Activated CD4-positive, alpha-beta memory T cell treated with anti-CD3 and anti-CD28 coated beads, Interleukin-2, amount 10 ng/mL, durations not matched to agents 7 days and 5 days (primary cell): ENCODE data around the gene TAP2. TPM values are rescaled to one million over a fixed set of nuclear protein-coding genes. Genes with fewer than 3 reads are reported as not detected.

Source experiments
- CTCF ChIA-PET: fragments of 350-600 bp; sonication (Branson Sonifier 250); formaldehyde crosslinking; loops from one replicate; lab custom pipeline; 2021; ENCODE audit warnings: antibody characterized with exemption, inconsistent platforms; lab: Charles Lee
- POLR2A ChIA-PET: fragments of 350-600 bp; sonication (Branson Sonifier 250); formaldehyde crosslinking; loops from one replicate; lab custom pipeline; 2021; ENCODE audit warnings: antibody characterized with exemption; lab: Charles Lee
- DNase-seq: peaks from one replicate; pipeline ENCODE4 v3.0.0-alpha.2; 2020
- H3K27ac Mint-ChIP-seq: one replicate; pipeline ENCODE4 v1.8.0; 2021; ENCODE audit warnings: mild to moderate bottlenecking, mixed read lengths
- H3K27me3 Mint-ChIP-seq: one replicate; pipeline ENCODE4 v1.8.0; 2021; ENCODE audit warnings: mixed read lengths
- H3K36me3 Mint-ChIP-seq: one replicate; pipeline ENCODE4 v1.8.0; 2021; ENCODE audit warnings: low read depth, mixed read lengths
- H3K4me1 Mint-ChIP-seq: one replicate; pipeline ENCODE4 v1.8.0; 2021; ENCODE audit warnings: mixed read lengths
- H3K4me3 Mint-ChIP-seq: one replicate; pipeline ENCODE4 v1.8.0; 2021; ENCODE audit warnings: mild to moderate bottlenecking, mixed read lengths
- H3K9me3 Mint-ChIP-seq: one replicate; pipeline ENCODE4 v1.8.0; 2021; ENCODE audit warnings: mixed read lengths
- total RNA-seq, 2 experiments: library from RNA; stranded (reverse); gene quantifications; one replicate each; pipeline ENCODE4 v1.2.3, GENCODE V29; 2021

Gene TAP2
- total RNA-seq, 2 experiments from 2014 or later, result 203 to 211 TPM

- Mint-ChIP-seq H3K27me3 (no peaks in the 10 kb centered on the region), H3K36me3 (peaks cover 96% of the 10 kb centered on the region), H3K9me3 (no peaks in the 10 kb centered on the region), H3K27ac (peak within 1 kb of the TSS; percentile 99), H3K4me3 (peak within 1 kb of the TSS; percentile 97), H3K4me1 (peaks cover 69% of the 10 kb centered on the region)
- ChIA-PET CTCF (interaction anchor here (1.4 to 3.9 kb wide), 8 partner anchors 12 to 140 kb away, joined by 3 to 96 read pairs (median 6); partner anchors contain the start of genes HLA-DMA, HLA-DMB, PSMB9 and TAP1), POLR2A (interaction anchor here (0.7 to 16.8 kb wide), 24 partner anchors 10 to 1009 kb away, joined by 3 to 1055 read pairs (median 6); partner anchors contain the start of genes ATF6B, BRD2, GPSM3 and HLA-DMA)
- peak; percentile 99 for DNase-seq
These were observed 5.7 kb upstream of the TAP2 start, which contains the start of gene PSMB8 for GRCh38 chr6:32843979-32844838. TSS of gene PSMB8 (minus strand) at chr6:32844047. CDS start at chr6:32843996, 51 bp downstream.

- Mint-ChIP-seq H3K27ac (peak overlapping the region; percentile 99), H3K36me3 (peaks cover 91% of the 10 kb centered on the region), H3K9me3 (no peaks in the 10 kb centered on the region), H3K4me1 (peaks cover 66% of the 10 kb centered on the region), H3K27me3 (no peaks in the 10 kb centered on the region), H3K4me3 (peak overlapping the region; percentile 97)
- no peak for DNase-seq
- POLR2A ChIA-PET, result interaction anchor here (1.9 to 16.8 kb wide), 11 partner anchors 7 to 651 kb away, joined by 4 to 1055 read pairs (median 19); partner anchors contain the start of genes BRD2, GPSM3, PSMB9 and RPS18
- CTCF ChIA-PET, result interaction anchor here (1.5 to 3.9 kb wide), 3 partner anchors 13 to 98 kb away, joined by 3 to 96 read pairs (median 34); partner anchors contain the start of genes HLA-DMB, PSMB9 and TAP1
These were observed 4.9 kb upstream of the TAP2 start for GRCh38 chr6:32843331-32843978.

GRCh38 chr6:32842690-32843089 is 4.2 kb upstream of the TAP2 start:
- ChIA-PET CTCF (interaction anchor here (0.6 to 6.3 kb wide), 4 partner anchors 15 to 1244 kb away, joined by 3 to 337 read pairs (median 118); partner anchors contain the start of genes PSMB9 and TAP1), POLR2A (interaction anchor here (0.7 to 16.8 kb wide), 7 partner anchors 8 to 142 kb away, joined by 3 to 1055 read pairs (median 80); partner anchors contain the start of genes BRD2, PSMB9 and TAP1)
- Mint-ChIP-seq H3K27ac (peak overlapping the region; percentile 99), H3K27me3 (no peaks in the 10 kb centered on the region), H3K4me3 (peak overlapping the region; percentile 97), H3K9me3 (no peaks in the 10 kb centered on the region), H3K36me3 (peaks cover 83% of the 10 kb centered on the region), H3K4me1 (peaks cover 59% of the 10 kb centered on the region)
- no peak for DNase-seq

GRCh38 chr6:32842021-32842650 is 3.6 kb upstream of the TAP2 start:
- Mint-ChIP-seq H3K27ac (peak overlapping the region; percentile 99), H3K9me3 (no peaks in the 10 kb centered on the region), H3K27me3 (no peaks in the 10 kb centered on the region), H3K36me3 (peaks cover 83% of the 10 kb centered on the region), H3K4me1 (peaks cover 58% of the 10 kb centered on the region), H3K4me3 (peak overlapping the region; percentile 97)
- DNase-seq, result no peak
- ChIA-PET CTCF (interaction anchor here (0.6 to 6.3 kb wide), 5 partner anchors 9 to 1243 kb away, joined by 3 to 337 read pairs (median 3); partner anchors contain the start of genes PSMB9 and TAP1), POLR2A (interaction anchor here (0.7 to 16.8 kb wide), 7 partner anchors 8 to 142 kb away, joined by 3 to 1055 read pairs (median 80); partner anchors contain the start of genes BRD2, PSMB9 and TAP1)

- DNase-seq, result peak; percentile 65
- H3K4me3 Mint-ChIP-seq, result peak overlapping the region; percentile 97
- H3K36me3 Mint-ChIP-seq, result peaks cover 84% of the 10 kb centered on the region
- H3K27ac Mint-ChIP-seq, result peak overlapping the region; percentile 99
- no peaks in the 10 kb centered on the region for H3K9me3 Mint-ChIP-seq
- POLR2A ChIA-PET, result interaction anchor here (0.6 to 16.8 kb wide), 6 partner anchors 10 to 155 kb away, joined by 3 to 1055 read pairs (median 102); partner anchors contain the start of genes BRD2, PSMB9 and TAP1
- CTCF ChIA-PET, result interaction anchor here (3.6 to 6.3 kb wide), 4 partner anchors 17 to 132 kb away, joined by 37 to 337 read pairs (median 139); partner anchors contain the start of genes HLA-DMA, PSMB9 and TAP1
- H3K27me3 Mint-ChIP-seq, result no peaks in the 10 kb centered on the region
- peaks cover 62% of the 10 kb centered on the region for H3K4me1 Mint-ChIP-seq
These were observed 2.2 kb upstream of the TAP2 start for GRCh38 chr6:32840604-32841246.

GRCh38 chr6:32839356-32839755 is 817 bp upstream of the TAP2 start:
- Mint-ChIP-seq H3K4me1 (peaks cover 70% of the 10 kb centered on the region), H3K36me3 (peaks cover 84% of the 10 kb centered on the region), H3K9me3 (no peaks in the 10 kb centered on the region), H3K4me3 (peak overlapping the region; percentile 12), H3K27ac (peak overlapping the region; percentile 99), H3K27me3 (no peaks in the 10 kb centered on the region)
- CTCF ChIA-PET, result interaction anchor here (1.2 to 6.3 kb wide), 19 partner anchors 11 to 685 kb away, joined by 4 to 337 read pairs (median 11); partner anchors contain the start of genes BRD2, HLA-DMA, HLA-DMB and HLA-DPB1
- POLR2A ChIA-PET, result interaction anchor here (1.2 to 16.8 kb wide), 15 partner anchors 11 to 145 kb away, joined by 3 to 1055 read pairs (median 11); partner anchors contain the start of genes BRD2, HLA-DMA, HLA-DMB and PSMB9
- no peak for DNase-seq

GRCh38 chr6:32837651-32838113 is 857 bp downstream of the TAP2 start:
- H3K27me3 Mint-ChIP-seq, result no peaks in the 10 kb centered on the region
- peak overlapping the region; percentile 77 for H3K4me3 Mint-ChIP-seq
- H3K4me1 Mint-ChIP-seq, result peaks cover 86% of the 10 kb centered on the region
- no peak for DNase-seq
- H3K27ac Mint-ChIP-seq, result peak overlapping the region; percentile 99
- POLR2A ChIA-PET, result interaction anchor here (0.7 to 16.8 kb wide), 20 partner anchors 9 to 1256 kb away, joined by 3 to 1055 read pairs (median 8); partner anchors contain the start of genes BRD2, HLA-DMA, HLA-DMB and HLA-DOB
- peaks cover 84% of the 10 kb centered on the region for H3K36me3 Mint-ChIP-seq
- H3K9me3 Mint-ChIP-seq, result no peaks in the 10 kb centered on the region
- CTCF ChIA-PET, result interaction anchor here (0.9 to 6.3 kb wide), 20 partner anchors 9 to 238 kb away, joined by 3 to 337 read pairs (median 8); partner anchors contain the start of genes HLA-DMA, HLA-DMB, HLA-DPB1 and PSMB9

GRCh38 chr6:32836873-32837272 is 1.7 kb downstream of the TAP2 start:
- Mint-ChIP-seq H3K27me3 (no peaks in the 10 kb centered on the region), H3K36me3 (peaks cover 83% of the 10 kb centered on the region), H3K4me3 (peak overlapping the region; percentile 77), H3K9me3 (no peaks in the 10 kb centered on the region), H3K27ac (peak overlapping the region; percentile 99), H3K4me1 (peaks cover 88% of the 10 kb centered on the region)
- no peak for DNase-seq
- ChIA-PET POLR2A (interaction anchor here (2.3 to 16.8 kb wide), 5 partner anchors 9 to 134 kb away, joined by 11 to 1055 read pairs (median 125); partner anchors contain the start of genes BRD2, PSMB9 and TAP1), CTCF (interaction anchor here (3.2 to 6.3 kb wide), 4 partner anchors 21 to 148 kb away, joined by 27 to 337 read pairs (median 136); partner anchors contain the start of genes HLA-DMA, PSMB9 and TAP1)

- Mint-ChIP-seq H3K36me3 (peaks cover 84% of the 10 kb centered on the region), H3K4me3 (peak overlapping the region; percentile 24), H3K27me3 (no peaks in the 10 kb centered on the region), H3K27ac (peak overlapping the region; percentile 40), H3K9me3 (no peaks in the 10 kb centered on the region), H3K4me1 (peaks cover 82% of the 10 kb centered on the region)
- no peak for DNase-seq
- ChIA-PET POLR2A (interaction anchor here (0.7 to 16.8 kb wide), 4 partner anchors 8 to 137 kb away, joined by 3 to 1055 read pairs (median 12); partner anchors contain the start of genes PSMB8, PSMB9 and TAP1), CTCF (interaction anchor here (0.6 kb wide), 1 partner anchor 19 kb away, joined by 3 read pairs; the partner anchor contains the start of gene PSMB9)
These were observed 3.2 kb downstream of the TAP2 start for GRCh38 chr6:32835167-32835893.

- H3K36me3 Mint-ChIP-seq, result peaks cover 88% of the 10 kb centered on the region
- peaks cover 73% of the 10 kb centered on the region for H3K4me1 Mint-ChIP-seq
- H3K4me3 Mint-ChIP-seq, result no peak overlapping the region
- no peaks in the 10 kb centered on the region for H3K27me3 Mint-ChIP-seq
- H3K9me3 Mint-ChIP-seq, result no peaks in the 10 kb centered on the region
- DNase-seq, result no peak
- ChIA-PET CTCF (interaction anchor here (1.8 kb wide), 1 partner anchor 33 kb away, joined by 6 read pairs; no protein-coding TSS in a partner anchor), POLR2A (interaction anchor here (1.1 to 16.8 kb wide), 4 partner anchors 11 to 138 kb away, joined by 3 to 1055 read pairs (median 12); partner anchors contain the start of genes PSMB8, PSMB9 and TAP1)
- H3K27ac Mint-ChIP-seq, result no peak overlapping the region
These were observed 4.9 kb downstream of the TAP2 start for GRCh38 chr6:32833664-32834063.
